Measurements from ENCODE around the gene PRKD2. TPM values are rescaled to one million over a fixed set of nuclear protein-coding genes. Genes with fewer than 3 reads are reported as not detected.
A peak's percentile ranks its signal among the peaks of the same experiment; 100 is the strongest.

The PRKD2 gene
- 13.7 TPM for total RNA-seq (2013)
- polyA plus RNA-seq (10 to 100 TPM in 1 of 3 donors, 1 to 10 TPM in 2; 6.5 to 46.9 (median 8.1) TPM), polyA minus RNA-seq (15.8 and 19.8 TPM in 2 replicates), total RNA-seq (4.9 to 26.1 (median 13.3) reads per million in 11 experiments)

- peak within 1 kb of the TSS; percentile 94 to 96 for H3K4me3 Mint-ChIP-seq
- intact Hi-C loops (cut with micrococcal nuclease): loop anchor here (2.0 to 10.0 kb wide), 2 partner anchors 14 to 102 kb away; no protein-coding TSS in a partner anchor
- TF ChIP-seq, protein P1, sequence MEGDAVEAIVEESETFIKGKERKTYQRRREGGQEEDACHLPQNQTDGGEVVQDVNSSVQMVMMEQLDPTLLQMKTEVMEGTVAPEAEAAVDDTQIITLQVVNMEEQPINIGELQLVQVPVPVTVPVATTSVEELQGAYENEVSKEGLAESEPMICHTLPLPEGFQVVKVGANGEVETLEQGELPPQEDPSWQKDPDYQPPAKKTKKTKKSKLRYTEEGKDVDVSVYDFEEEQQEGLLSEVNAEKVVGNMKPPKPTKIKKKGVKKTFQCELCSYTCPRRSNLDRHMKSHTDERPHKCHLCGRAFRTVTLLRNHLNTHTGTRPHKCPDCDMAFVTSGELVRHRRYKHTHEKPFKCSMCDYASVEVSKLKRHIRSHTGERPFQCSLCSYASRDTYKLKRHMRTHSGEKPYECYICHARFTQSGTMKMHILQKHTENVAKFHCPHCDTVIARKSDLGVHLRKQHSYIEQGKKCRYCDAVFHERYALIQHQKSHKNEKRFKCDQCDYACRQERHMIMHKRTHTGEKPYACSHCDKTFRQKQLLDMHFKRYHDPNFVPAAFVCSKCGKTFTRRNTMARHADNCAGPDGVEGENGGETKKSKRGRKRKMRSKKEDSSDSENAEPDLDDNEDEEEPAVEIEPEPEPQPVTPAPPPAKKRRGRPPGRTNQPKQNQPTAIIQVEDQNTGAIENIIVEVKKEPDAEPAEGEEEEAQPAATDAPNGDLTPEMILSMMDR (IDR thresholded peaks at IDR 0.05): no peak
These were observed at the start of gene PRKD2 for GRCh38 chr19:46717034-46717715. Gene PRKD2, minus strand, starts transcription at chr19:46717114. Its CDS starts 744 bp downstream, at chr19:46716370.

DNA sequence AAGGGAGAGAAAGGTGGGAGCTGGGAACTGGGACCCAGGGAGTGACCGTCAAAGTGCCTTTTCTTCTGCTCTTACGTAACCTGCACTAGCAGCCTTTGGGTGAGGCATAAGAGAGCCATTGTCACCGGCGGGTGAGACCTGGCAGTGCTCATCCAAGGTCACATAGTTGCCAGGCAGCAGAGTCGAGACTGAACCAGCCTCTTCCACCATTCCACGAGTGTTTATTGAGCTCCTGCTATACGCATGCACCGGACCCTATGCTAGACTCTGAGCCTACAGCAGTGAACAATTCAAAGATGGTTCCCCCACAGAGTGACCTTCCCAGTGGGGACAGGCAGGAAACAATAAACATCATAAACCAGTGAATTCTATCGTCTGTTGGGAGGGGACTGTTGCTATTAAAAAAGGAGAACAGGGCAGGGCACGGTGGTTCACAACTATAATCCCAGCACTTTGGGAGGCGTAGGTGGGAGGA is 47.9 kb upstream of the PRKD2 start:
- Histone ChIP-seq H3K9ac (ENCODE audit: insufficient read depth, low read length, poor library complexity, severe bottlenecking) (no peak overlapping the region), H3K4me3 (replicated peaks in 1 of 3; ENCODE audit: low read depth in 2 of 3, low read length in 3 of 3) (no peak overlapping the region), H3K79me2 (ENCODE audit: insufficient read depth, low read length) (no peaks in the 10 kb centered on the region), H3K27ac (ENCODE audit: low read depth in 1 of 2, low read length in 2 of 2) (peak overlapping the region in 1 of 2 donors; percentile 20), H4K20me1 (ENCODE audit: insufficient read depth, low read length) (no peaks in the 10 kb centered on the region), H3K4me1 (ENCODE audit: control insufficient read depth in 1 of 2, insufficient read depth in 2 of 2, low read length in 2 of 2) (peaks cover under 1 to 2% of the 10 kb centered on the region in 2 donors), H2AFZ (ENCODE audit: insufficient read depth, low read depth, low read length, poor library complexity, severe bottlenecking) (no peak overlapping the region), H3K9me3 (replicated peaks in 1 of 2; ENCODE audit: control insufficient read depth in 1 of 2, insufficient read depth in 1 of 2, low read length in 2 of 2) (no peaks in the 10 kb centered on the region), H3K4me2 (replicated peaks; ENCODE audit: extremely low read depth, low read length, poor library complexity, severe bottlenecking) (no peak overlapping the region), H3K36me3 (replicated peaks in 1 of 2; ENCODE audit: control insufficient read depth in 1 of 2, insufficient read depth in 2 of 2, low read length in 2 of 2) (no peaks in the 10 kb centered on the region), H3K27me3 (ENCODE audit: control insufficient read depth in 2 of 2, insufficient read depth in 2 of 2, low read length in 2 of 2) (no peaks in the 10 kb centered on the region)
- Mint-ChIP-seq H3K36me3 (peaks cover 0 to 2% of the 10 kb centered on the region in 2 donors), H3K27ac (peak overlapping the region in 3 of 7 donors; percentile 15 to 46 (median 26)), H3K4me1 (peaks cover 18% of the 10 kb centered on the region), H3K4me3 (no peak overlapping the region), H3K27me3 (ENCODE audit: low read depth in 3 of 3) (peaks cover 0 to 2% (median 1%) of the 10 kb centered on the region in 3 donors), H3K9me3 (no peaks in the 10 kb centered on the region)
- intact Hi-C loops (cut with micrococcal nuclease): no loop called here
- no peak for DNase-seq
- TF ChIP-seq, protein P1 (IDR thresholded peaks at IDR 0.05): no peak
- 64% methylated on average over 8 of the region's 11 CpGs for WGBS (ENCODE audit: insufficient coverage)

More at GRCh38 chr19:46717034-46717715, at the start of gene PRKD2:
- peak within 1 kb of the TSS; percentile 64 to 89 for H3K27ac ChIP-seq (ENCODE audit: low read depth in 1 of 2, low read length in 2 of 2)
- H3K4me1 Mint-ChIP-seq: peaks cover 58% of the 10 kb centered on the region
- H4K20me1 ChIP-seq (ENCODE audit: insufficient read depth, low read length): peaks cover 53% of the 10 kb centered on the region
- peak within 1 kb of the TSS; percentile 76 for H3K9ac ChIP-seq (ENCODE audit: insufficient read depth, low read length, poor library complexity, severe bottlenecking)
- H3K9me3 ChIP-seq (replicated peaks in 1 of 2; ENCODE audit: control insufficient read depth in 1 of 2, insufficient read depth in 1 of 2, low read length in 2 of 2): no peaks in the 10 kb centered on the region
- peaks cover 10% of the 10 kb centered on the region for H3K79me2 ChIP-seq (ENCODE audit: insufficient read depth, low read length)
- H3K36me3 ChIP-seq (replicated peaks in 1 of 2; ENCODE audit: control insufficient read depth in 1 of 2, insufficient read depth in 2 of 2, low read length in 2 of 2): peaks cover 25 to 27% of the 10 kb centered on the region in 2 donors
- peaks cover 57 to 67% of the 10 kb centered on the region in 2 donors for H3K4me1 ChIP-seq (ENCODE audit: control insufficient read depth in 1 of 2, insufficient read depth in 2 of 2, low read length in 2 of 2)
- peaks cover 0 to 3% (median 0%) of the 10 kb centered on the region in 7 donors for H3K9me3 Mint-ChIP-seq
- H2AFZ ChIP-seq (ENCODE audit: insufficient read depth, low read depth, low read length, poor library complexity, severe bottlenecking): peak within 1 kb of the TSS; percentile 92
- H3K27ac Mint-ChIP-seq: peak within 1 kb of the TSS; percentile 83 to 94 (median 91)
- DNase-seq: peak; percentile 69 to 77 (median 69)
- peaks cover 0 to 10% of the 10 kb centered on the region in 2 donors for H3K27me3 ChIP-seq (ENCODE audit: control insufficient read depth in 2 of 2, insufficient read depth in 2 of 2, low read length in 2 of 2)
- H3K27me3 Mint-ChIP-seq (ENCODE audit: low read depth in 3 of 3): peaks cover 9 to 23% (median 13%) of the 10 kb centered on the region in 3 donors
- WGBS (ENCODE audit: insufficient coverage): under 1% methylated on average over 43 of the region's 52 CpGs
- peaks cover 25 to 42% of the 10 kb centered on the region in 2 donors for H3K36me3 Mint-ChIP-seq
- peak within 1 kb of the TSS; percentile 78 to 94 (median 81) for H3K4me3 ChIP-seq (replicated peaks in 1 of 3; ENCODE audit: low read depth in 2 of 3, low read length in 3 of 3)
- peak within 1 kb of the TSS; percentile 80 for H3K4me2 ChIP-seq (replicated peaks; ENCODE audit: extremely low read depth, low read length, poor library complexity, severe bottlenecking)
